Measurements from ENCODE around the gene CRB3. TPM values are rescaled to one million over a fixed set of nuclear protein-coding genes. Genes with fewer than 3 reads are reported as not detected.

CRB3 gene
- total and polyA plus RNA-seq, 2 of the 13 experiments (the other 11 are each of a cell fraction or from before 2014, with no cell fraction given) = 10.6 to 25.6 TPM

DNA sequence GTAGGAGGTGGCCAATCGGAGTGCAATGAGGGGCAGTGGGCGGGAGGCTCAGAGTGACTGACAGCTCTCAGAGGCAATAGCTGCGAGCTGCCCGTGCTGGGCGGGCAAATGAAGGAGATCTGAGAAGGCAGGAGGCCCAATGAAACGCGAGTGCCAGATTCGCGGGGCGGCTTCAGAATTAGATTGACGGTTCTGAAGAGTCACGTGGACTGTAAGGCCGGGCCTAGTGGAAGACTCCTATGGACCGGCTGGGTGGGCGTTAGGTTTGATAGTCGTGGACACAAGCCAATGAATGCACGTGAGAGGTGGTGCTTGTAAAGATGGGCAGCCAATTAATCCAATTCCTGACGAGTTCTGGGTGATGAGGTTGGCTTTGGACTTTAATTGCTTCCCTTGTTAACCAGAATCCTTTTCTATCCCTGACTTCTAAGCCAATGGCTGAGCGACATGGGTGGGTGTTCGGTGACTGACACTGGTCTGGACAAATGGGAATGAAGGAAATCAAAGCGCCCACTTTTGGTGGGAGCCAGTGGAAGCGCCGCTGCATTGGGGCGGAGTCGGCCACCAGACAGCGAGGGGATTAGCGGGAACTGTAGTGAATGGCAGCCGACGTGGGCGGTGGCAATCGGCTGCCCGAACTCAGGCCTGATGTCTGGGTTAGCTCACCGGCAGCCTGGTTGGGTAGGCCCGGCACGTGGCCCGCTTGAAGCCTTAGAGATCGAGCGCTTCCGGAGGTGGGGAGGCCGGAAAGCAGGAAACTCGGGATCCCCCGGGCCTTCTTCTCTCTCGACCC lies 38.9 kb upstream of the CRB3 start (continued):
- TF ChIP-seq, protein P1, sequence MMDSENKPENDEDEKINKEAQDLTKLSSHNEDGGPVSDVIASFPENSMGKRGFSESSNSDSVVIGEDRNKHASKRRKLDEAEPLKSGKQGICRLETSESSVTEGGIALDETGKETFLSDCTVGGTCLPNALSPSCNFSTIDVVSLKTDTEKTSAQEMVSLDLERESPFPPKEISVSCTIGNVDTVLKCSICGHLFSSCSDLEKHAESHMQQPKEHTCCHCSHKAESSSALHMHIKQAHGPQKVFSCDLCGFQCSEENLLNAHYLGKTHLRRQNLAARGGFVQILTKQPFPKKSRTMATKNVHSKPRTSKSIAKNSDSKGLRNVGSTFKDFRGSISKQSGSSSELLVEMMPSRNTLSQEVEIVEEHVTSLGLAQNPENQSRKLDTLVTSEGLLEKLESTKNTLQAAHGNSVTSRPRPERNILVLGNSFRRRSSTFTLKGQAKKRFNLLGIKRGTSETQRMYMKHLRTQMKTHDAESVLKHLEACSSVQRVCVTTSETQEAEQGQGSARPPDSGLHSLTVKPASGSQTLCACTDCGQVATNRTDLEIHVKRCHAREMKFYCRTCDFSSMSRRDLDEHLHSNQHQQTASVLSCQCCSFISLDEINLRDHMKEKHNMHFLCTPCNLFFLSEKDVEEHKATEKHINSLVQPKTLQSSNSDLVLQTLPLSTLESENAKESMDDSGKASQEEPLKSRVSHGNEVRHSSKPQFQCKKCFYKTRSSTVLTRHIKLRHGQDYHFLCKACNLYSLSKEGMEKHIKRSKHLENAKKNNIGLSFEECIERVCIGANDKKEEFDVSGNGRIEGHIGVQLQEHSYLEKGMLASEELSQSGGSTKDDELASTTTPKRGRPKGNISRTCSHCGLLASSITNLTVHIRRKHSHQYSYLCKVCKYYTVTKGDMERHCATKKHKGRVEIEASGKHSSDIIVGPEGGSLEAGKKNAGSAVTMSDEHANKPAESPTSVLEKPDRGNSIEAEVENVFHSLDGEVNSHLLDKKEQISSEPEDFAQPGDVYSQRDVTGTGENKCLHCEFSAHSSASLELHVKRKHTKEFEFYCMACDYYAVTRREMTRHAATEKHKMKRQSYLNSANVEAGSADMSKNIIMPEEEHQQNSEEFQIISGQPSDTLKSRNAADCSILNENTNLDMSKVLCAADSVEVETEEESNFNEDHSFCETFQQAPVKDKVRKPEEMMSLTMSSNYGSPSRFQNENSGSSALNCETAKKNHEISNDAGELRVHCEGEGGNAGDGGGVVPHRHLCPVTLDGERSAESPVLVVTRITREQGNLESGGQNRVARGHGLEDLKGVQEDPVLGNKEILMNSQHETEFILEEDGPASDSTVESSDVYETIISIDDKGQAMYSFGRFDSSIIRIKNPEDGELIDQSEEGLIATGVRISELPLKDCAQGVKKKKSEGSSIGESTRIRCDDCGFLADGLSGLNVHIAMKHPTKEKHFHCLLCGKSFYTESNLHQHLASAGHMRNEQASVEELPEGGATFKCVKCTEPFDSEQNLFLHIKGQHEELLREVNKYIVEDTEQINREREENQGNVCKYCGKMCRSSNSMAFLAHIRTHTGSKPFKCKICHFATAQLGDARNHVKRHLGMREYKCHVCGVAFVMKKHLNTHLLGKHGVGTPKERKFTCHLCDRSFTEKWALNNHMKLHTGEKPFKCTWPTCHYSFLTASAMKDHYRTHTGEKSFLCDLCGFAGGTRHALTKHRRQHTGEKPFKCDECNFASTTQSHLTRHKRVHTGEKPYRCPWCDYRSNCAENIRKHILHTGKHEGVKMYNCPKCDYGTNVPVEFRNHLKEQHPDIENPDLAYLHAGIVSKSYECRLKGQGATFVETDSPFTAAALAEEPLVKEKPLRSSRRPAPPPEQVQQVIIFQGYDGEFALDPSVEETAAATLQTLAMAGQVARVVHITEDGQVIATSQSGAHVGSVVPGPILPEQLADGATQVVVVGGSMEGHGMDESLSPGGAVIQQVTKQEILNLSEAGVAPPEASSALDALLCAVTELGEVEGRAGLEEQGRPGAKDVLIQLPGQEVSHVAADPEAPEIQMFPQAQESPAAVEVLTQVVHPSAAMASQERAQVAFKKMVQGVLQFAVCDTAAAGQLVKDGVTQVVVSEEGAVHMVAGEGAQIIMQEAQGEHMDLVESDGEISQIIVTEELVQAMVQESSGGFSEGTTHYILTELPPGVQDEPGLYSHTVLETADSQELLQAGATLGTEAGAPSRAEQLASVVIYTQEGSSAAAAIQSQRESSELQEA (CRISPR knock-in tag; IDR thresholded peaks at IDR 0.05; ENCODE audit: not compliant biosample characterization) = peak; percentile 55
- no peak for TF ChIP-seq SMC3 (IDR thresholded peaks at IDR 0.05; ENCODE audit: low read length)
- TF ChIP-seq, protein P2, sequence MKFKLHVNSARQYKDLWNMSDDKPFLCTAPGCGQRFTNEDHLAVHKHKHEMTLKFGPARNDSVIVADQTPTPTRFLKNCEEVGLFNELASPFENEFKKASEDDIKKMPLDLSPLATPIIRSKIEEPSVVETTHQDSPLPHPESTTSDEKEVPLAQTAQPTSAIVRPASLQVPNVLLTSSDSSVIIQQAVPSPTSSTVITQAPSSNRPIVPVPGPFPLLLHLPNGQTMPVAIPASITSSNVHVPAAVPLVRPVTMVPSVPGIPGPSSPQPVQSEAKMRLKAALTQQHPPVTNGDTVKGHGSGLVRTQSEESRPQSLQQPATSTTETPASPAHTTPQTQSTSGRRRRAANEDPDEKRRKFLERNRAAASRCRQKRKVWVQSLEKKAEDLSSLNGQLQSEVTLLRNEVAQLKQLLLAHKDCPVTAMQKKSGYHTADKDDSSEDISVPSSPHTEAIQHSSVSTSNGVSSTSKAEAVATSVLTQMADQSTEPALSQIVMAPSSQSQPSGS (CRISPR knock-in tag; IDR thresholded peaks at IDR 0.05) = no peak; the same call in 1 of the 2 replicates
- no peak for TF ChIP-seq ELF3 (CRISPR knock-in tag; IDR thresholded peaks at IDR 0.05)
- no peak for TF ChIP-seq ZIK1 (CRISPR knock-in tag; IDR thresholded peaks at IDR 0.05; ENCODE audit: borderline replicate concordance, low read depth)
- TF ChIP-seq NPAS2 (CRISPR knock-in tag; IDR thresholded peaks at IDR 0.05; ENCODE audit: borderline replicate concordance) = no peak
- TF ChIP-seq SAP130 (CRISPR knock-in tag; IDR thresholded peaks at IDR 0.05; ENCODE audit: low read depth) = peak; percentile 44
- no peak for TF ChIP-seq ZBTB7B (CRISPR knock-in tag; IDR thresholded peaks at IDR 0.05)
- no peak for TF ChIP-seq ZFP36L2 (CRISPR knock-in tag; IDR thresholded peaks at IDR 0.05)
- TF ChIP-seq PHF20 (CRISPR knock-in tag; IDR thresholded peaks at IDR 0.05) = peak; percentile 34; the same call in 1 of the 2 replicates
- TF ChIP-seq ZNF317 (CRISPR knock-in tag; IDR thresholded peaks at IDR 0.05) = no peak
- TF ChIP-seq, protein P3, sequence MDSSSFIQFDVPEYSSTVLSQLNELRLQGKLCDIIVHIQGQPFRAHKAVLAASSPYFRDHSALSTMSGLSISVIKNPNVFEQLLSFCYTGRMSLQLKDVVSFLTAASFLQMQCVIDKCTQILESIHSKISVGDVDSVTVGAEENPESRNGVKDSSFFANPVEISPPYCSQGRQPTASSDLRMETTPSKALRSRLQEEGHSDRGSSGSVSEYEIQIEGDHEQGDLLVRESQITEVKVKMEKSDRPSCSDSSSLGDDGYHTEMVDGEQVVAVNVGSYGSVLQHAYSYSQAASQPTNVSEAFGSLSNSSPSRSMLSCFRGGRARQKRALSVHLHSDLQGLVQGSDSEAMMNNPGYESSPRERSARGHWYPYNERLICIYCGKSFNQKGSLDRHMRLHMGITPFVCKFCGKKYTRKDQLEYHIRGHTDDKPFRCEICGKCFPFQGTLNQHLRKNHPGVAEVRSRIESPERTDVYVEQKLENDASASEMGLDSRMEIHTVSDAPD (CRISPR knock-in tag; IDR thresholded peaks at IDR 0.05) = 0 out of 2 replicates have a peak, but pooled peaks have one; percentile 62
- TF ChIP-seq, protein P4, sequence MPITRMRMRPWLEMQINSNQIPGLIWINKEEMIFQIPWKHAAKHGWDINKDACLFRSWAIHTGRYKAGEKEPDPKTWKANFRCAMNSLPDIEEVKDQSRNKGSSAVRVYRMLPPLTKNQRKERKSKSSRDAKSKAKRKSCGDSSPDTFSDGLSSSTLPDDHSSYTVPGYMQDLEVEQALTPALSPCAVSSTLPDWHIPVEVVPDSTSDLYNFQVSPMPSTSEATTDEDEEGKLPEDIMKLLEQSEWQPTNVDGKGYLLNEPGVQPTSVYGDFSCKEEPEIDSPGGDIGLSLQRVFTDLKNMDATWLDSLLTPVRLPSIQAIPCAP (CRISPR knock-in tag; IDR thresholded peaks at IDR 0.05; ENCODE audit: low read depth) = peak; percentile 47; the same call in 1 of the 2 replicates
- no peak for TF ChIP-seq ZNF446 (CRISPR knock-in tag; IDR thresholded peaks at IDR 0.05)
- TF ChIP-seq, protein P5, sequence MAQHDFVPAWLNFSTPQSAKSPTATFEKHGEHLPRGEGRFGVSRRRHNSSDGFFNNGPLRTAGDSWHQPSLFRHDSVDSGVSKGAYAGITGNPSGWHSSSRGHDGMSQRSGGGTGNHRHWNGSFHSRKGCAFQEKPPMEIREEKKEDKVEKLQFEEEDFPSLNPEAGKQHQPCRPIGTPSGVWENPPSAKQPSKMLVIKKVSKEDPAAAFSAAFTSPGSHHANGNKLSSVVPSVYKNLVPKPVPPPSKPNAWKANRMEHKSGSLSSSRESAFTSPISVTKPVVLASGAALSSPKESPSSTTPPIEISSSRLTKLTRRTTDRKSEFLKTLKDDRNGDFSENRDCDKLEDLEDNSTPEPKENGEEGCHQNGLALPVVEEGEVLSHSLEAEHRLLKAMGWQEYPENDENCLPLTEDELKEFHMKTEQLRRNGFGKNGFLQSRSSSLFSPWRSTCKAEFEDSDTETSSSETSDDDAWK (CRISPR knock-in tag; IDR thresholded peaks at IDR 0.05) = no peak
- no peak for TF ChIP-seq CCDC6 (CRISPR knock-in tag; IDR thresholded peaks at IDR 0.05)

Data from HepG2 (cell line).